Panc1 (cell line): Measurements from ENCODE around the gene CASP10. TPM values are rescaled to one million over a fixed set of nuclear protein-coding genes. Genes with fewer than 3 reads are reported as not detected.

Experiments
- ATAC-seq: fragments of 200-7000 bp; cut with Tn5 transposase; 2 replicates; pipeline ENCODE4 v1.9.1; 2020; ENCODE audit warnings: mild to moderate bottlenecking, moderate library complexity
- BruUV-seq: library from RNA; stranded (reverse); fragments of 400-500 nt; replicated peaks from 2 replicates; lab custom pipeline; 2021; lab: Mats Ljungman, UMichigan
- CTCF ChIA-PET: fragments of 300-600 bp; sonication (Branson Sonifier 250); formaldehyde crosslinking; loops from one replicate; lab custom pipeline; 2022; ENCODE audit warnings: antibody characterized with exemption; lab: Charles Lee
- POLR2A ChIA-PET: fragments of 300-600 bp; sonication (Branson Sonifier 250); formaldehyde crosslinking; loops from one replicate; lab custom pipeline; 2022; ENCODE audit warnings: antibody characterized with exemption; lab: Charles Lee
- DNase-seq: peaks from one replicate; pipeline ENCODE4 v3.0.0-alpha.2; 2010; ENCODE audit warnings: low read depth, low spot score
- H3K27ac ChIP-seq: 2 replicates; pipeline ENCODE4 v1.5.1; 2011; ENCODE audit warnings: mild to moderate bottlenecking, low read length, inconsistent platforms
- H3K27me3 ChIP-seq: fragments of 200-500 bp; sonication (Bioruptor generic); 2 replicates; pipeline ENCODE4 v1.6.0; 2014; ENCODE audit warnings: low read length, inconsistent platforms; ENCODE audit not compliant: control insufficient read depth, insufficient read depth
- H3K36me3 ChIP-seq: fragments of 200-500 bp; sonication (Bioruptor generic); 2 replicates; pipeline ENCODE4 v1.5.1; 2014; ENCODE audit warnings: inconsistent platforms, mild to moderate bottlenecking, low read length, moderate library complexity; ENCODE audit not compliant: control insufficient read depth, insufficient read depth
- H3K4me1 ChIP-seq: 2 replicates; pipeline ENCODE4 v1.5.1; 2011; ENCODE audit warnings: inconsistent platforms, mild to moderate bottlenecking, low read length, moderate library complexity; ENCODE audit not compliant: control insufficient read depth, insufficient read depth
- H3K4me3 ChIP-seq, 2 experiments: 2 replicates each; pipeline ENCODE4 v1.5.1; 2011 to 2012; ENCODE audit warnings: low read depth in 2 of 2, low read length in 2 of 2, mild to moderate bottlenecking in 2 of 2, inconsistent platforms in 1 of 2, moderate library complexity in 1 of 2
- H3K9me3 ChIP-seq: fragments of 200-500 bp; sonication (Bioruptor generic); 2 replicates; pipeline ENCODE4 v1.5.1; 2014; ENCODE audit warnings: low read depth, mild to moderate bottlenecking, inconsistent platforms, low read length, moderate library complexity; ENCODE audit not compliant: control insufficient read depth, insufficient read depth
- POLR2AphosphoS5 ChIP-seq: IDR thresholded peaks from 2 replicates; pipeline ENCODE4 v1.6.1; 2012; ENCODE audit warnings: mild to moderate bottlenecking, low read depth, low read length, moderate library complexity
- SIN3A ChIP-seq: IDR thresholded peaks from 2 replicates; pipeline ENCODE4 v1.6.1; 2012; ENCODE audit warnings: low read depth, mild to moderate bottlenecking, low read length, moderate library complexity, borderline replicate concordance; ENCODE audit not compliant: insufficient read depth
- TCF7L2 ChIP-seq: IDR thresholded peaks from 2 replicates; pipeline ENCODE4 v1.6.1; 2011; ENCODE audit warnings: mild to moderate bottlenecking, low read depth, low read length, inconsistent platforms
- in situ Hi-C: cut with HindIII; loops from 2 replicates; pipeline ENCODE4 v1.10.0; 2016; ENCODE audit warnings: low sequenced_read_pairs, low pct_unique_long_range_greater_than_20kb
- intact Hi-C: fragments of 100-400 bp; cut with micrococcal nuclease; formaldehyde crosslinking; loops from one replicate; pipeline ENCODE4 v1.10.0; 2022; ENCODE audit not compliant: unreplicated experiment
- total RNA-seq: library from RNA; stranded (reverse); gene quantifications from one replicate; pipeline ENCODE4 v1.2.1, GENCODE V29; 2021; ENCODE audit not compliant: unreplicated experiment
- TF ChIP-seq, protein P1 (sequence below), 2 experiments: IDR thresholded peaks; 2 replicates each; pipeline ENCODE4 v1.6.1; 2011 to 2012; ENCODE audit warnings: low read depth in 2 of 2, control low read depth in 1 of 2, low read length in 1 of 2, mild to moderate bottlenecking in 1 of 2, moderate library complexity in 1 of 2; ENCODE audit not compliant: insufficient read depth in 1 of 2
- TF ChIP-seq, protein P2 (sequence below): fragments of 450-650 bp; IDR thresholded peaks from 2 replicates; pipeline ENCODE4 v1.5.1; 2017; ENCODE audit warnings: mild to moderate bottlenecking

Gene CASP10
- total RNA-seq, 1 experiment from 2014 or later: 0.87 TPM

DNA sequence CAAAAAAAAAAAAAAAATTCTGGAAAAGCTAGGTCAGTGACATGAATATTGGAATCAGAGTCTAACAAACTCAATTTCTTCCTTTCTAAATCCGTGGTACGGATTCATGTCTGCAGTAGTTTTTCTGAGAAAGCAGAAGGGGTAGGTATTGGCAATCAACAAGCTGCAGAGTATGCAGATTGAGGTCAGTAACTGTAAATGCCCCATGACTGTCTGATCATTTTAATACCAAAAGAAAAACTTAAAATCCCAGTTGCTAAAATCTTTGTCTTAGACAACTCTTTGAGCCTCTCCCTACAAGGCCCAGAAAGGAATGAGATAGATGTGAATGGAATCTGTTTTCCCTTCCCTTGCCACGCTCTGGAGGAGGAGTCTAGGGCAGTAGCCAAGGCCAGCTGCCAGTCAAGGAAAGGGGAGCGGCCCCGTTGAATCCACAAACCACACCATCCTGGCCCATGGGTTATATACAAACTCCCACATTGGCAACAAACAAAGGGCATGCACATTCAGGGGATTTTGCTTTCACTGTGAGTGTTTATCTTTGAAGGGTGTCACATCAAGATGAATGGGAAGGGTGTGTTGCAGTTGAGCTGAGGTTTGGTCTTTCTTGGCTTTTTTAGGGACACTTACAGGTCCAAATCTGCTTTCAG lies 71.3 kb downstream of the CASP10 start:
- DNase-seq (no peak), ATAC-seq (no peak)
- no peaks in the 10 kb centered on the region for H3K27me3 ChIP-seq
- TF ChIP-seq SIN3A (no peak), TCF7L2 (no peak), POLR2AphosphoS5 (no peak)
- TF ChIP-seq, protein P1, sequence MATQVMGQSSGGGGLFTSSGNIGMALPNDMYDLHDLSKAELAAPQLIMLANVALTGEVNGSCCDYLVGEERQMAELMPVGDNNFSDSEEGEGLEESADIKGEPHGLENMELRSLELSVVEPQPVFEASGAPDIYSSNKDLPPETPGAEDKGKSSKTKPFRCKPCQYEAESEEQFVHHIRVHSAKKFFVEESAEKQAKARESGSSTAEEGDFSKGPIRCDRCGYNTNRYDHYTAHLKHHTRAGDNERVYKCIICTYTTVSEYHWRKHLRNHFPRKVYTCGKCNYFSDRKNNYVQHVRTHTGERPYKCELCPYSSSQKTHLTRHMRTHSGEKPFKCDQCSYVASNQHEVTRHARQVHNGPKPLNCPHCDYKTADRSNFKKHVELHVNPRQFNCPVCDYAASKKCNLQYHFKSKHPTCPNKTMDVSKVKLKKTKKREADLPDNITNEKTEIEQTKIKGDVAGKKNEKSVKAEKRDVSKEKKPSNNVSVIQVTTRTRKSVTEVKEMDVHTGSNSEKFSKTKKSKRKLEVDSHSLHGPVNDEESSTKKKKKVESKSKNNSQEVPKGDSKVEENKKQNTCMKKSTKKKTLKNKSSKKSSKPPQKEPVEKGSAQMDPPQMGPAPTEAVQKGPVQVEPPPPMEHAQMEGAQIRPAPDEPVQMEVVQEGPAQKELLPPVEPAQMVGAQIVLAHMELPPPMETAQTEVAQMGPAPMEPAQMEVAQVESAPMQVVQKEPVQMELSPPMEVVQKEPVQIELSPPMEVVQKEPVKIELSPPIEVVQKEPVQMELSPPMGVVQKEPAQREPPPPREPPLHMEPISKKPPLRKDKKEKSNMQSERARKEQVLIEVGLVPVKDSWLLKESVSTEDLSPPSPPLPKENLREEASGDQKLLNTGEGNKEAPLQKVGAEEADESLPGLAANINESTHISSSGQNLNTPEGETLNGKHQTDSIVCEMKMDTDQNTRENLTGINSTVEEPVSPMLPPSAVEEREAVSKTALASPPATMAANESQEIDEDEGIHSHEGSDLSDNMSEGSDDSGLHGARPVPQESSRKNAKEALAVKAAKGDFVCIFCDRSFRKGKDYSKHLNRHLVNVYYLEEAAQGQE (IDR thresholded peaks at IDR 0.05; ENCODE audit: insufficient read depth in 1 of 2, low read depth in 2 of 2, low read length in 1 of 2): no peak
- TF ChIP-seq, protein P2, sequence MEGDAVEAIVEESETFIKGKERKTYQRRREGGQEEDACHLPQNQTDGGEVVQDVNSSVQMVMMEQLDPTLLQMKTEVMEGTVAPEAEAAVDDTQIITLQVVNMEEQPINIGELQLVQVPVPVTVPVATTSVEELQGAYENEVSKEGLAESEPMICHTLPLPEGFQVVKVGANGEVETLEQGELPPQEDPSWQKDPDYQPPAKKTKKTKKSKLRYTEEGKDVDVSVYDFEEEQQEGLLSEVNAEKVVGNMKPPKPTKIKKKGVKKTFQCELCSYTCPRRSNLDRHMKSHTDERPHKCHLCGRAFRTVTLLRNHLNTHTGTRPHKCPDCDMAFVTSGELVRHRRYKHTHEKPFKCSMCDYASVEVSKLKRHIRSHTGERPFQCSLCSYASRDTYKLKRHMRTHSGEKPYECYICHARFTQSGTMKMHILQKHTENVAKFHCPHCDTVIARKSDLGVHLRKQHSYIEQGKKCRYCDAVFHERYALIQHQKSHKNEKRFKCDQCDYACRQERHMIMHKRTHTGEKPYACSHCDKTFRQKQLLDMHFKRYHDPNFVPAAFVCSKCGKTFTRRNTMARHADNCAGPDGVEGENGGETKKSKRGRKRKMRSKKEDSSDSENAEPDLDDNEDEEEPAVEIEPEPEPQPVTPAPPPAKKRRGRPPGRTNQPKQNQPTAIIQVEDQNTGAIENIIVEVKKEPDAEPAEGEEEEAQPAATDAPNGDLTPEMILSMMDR: no peak
- CTCF ChIA-PET: interaction anchor here (0.7 kb wide), 1 partner anchor 857 kb away, joined by 4 read pairs; no protein-coding TSS in a partner anchor
- H3K36me3 ChIP-seq: no peaks in the 10 kb centered on the region
- no peaks in the 10 kb centered on the region for H3K9me3 ChIP-seq
- no TSS peak for BruUV-seq
- H3K4me3 ChIP-seq: no peak overlapping the region
- intact Hi-C loops: no loop called here
- peak overlapping the region; percentile 100 for H3K27ac ChIP-seq
- peaks cover 40% of the 10 kb centered on the region for H3K4me1 ChIP-seq
- in situ Hi-C loops: no loop called here
- POLR2A ChIA-PET: no interaction called here

DNA sequence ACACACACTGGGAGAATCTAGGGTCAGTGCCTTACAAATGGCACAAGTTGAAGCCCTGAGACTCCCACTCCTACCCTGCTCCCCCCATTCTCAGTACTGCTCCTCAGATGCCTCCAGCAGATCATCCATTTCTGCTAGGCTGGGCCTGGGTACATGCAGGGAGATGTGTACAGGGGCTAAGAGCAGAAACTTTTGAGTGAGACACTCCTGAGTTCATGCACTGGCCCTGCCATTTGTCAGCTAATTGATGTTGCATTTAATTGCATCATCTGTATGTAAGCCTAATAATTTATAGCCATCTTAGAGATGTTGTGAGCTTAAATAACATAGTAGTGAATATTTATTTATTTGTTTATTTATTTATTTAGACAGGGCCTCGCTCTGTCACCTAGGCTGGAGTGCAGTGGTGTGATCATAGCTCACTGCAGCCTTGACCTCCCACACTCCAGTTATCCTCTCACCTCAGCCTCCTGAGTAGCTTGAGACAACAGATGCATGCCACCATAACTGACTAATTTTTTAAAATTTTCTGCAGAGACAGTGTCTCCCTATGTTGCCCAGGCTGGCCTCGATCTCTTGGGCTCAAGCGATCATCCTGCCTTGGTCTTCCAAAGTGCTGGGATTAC lies 72.6 kb downstream of the CASP10 start:
- no peak for TF ChIP-seq POLR2AphosphoS5
- no peak for TF ChIP-seq TCF7L2
- TF ChIP-seq SIN3A: no peak
- TF ChIP-seq, protein P2: no peak
- TF ChIP-seq, protein P1 (IDR thresholded peaks at IDR 0.05; ENCODE audit: insufficient read depth in 1 of 2, low read depth in 2 of 2, low read length in 1 of 2): no peak
- DNase-seq (no peak), ATAC-seq (no peak)
- Histone ChIP-seq H3K36me3 (no peaks in the 10 kb centered on the region), H3K4me1 (peaks cover 53% of the 10 kb centered on the region), H3K27me3 (no peaks in the 10 kb centered on the region), H3K27ac (peak overlapping the region; percentile 100), H3K9me3 (no peaks in the 10 kb centered on the region), H3K4me3 (no peak overlapping the region)
- in situ Hi-C loops: no loop called here
- intact Hi-C loops: no loop called here
- no TSS peak for BruUV-seq
- ChIA-PET POLR2A (interaction anchor here (0.6 to 0.9 kb wide), 2 partner anchors 8 to 23 kb away, joined by 4 to 8 read pairs; no protein-coding TSS in a partner anchor), CTCF (no interaction called here)
